IPS-18a (cell line): ENCODE results near the gene RCOR3.
"Not testable (repeated sequence)": the region's sequence is repeated elsewhere in the genome, so short reads cannot be mapped to it uniquely, and the experiment has no call there.

Experiments
- H3K27ac ChIP-seq: one replicate; pipeline ENCODE4 v1.5.1; 2013; ENCODE audit warnings: low read length
- H3K27me3 ChIP-seq: one replicate; pipeline ENCODE4 v1.6.1; 2013; ENCODE audit warnings: mild to moderate bottlenecking, low read length; ENCODE audit not compliant: control insufficient read depth, insufficient read depth
- H3K36me3 ChIP-seq: one replicate; pipeline ENCODE4 v1.6.1; 2013; ENCODE audit warnings: low read depth, low read length; ENCODE audit not compliant: control insufficient read depth
- H3K4me1 ChIP-seq: one replicate; pipeline ENCODE4 v1.6.1; 2013; ENCODE audit warnings: low read depth, low read length; ENCODE audit not compliant: control insufficient read depth
- H3K4me3 ChIP-seq: one replicate; pipeline ENCODE4 v1.5.1; 2013; ENCODE audit warnings: low read length
- H3K9ac ChIP-seq: one replicate; pipeline ENCODE4 v1.6.1; 2013; ENCODE audit warnings: mild to moderate bottlenecking, low read length, moderate library complexity
- H3K9me3 ChIP-seq: one replicate; pipeline ENCODE4 v1.6.1; 2013; ENCODE audit warnings: low read depth, low read length; ENCODE audit not compliant: control insufficient read depth

The RCOR3 gene

GRCh38 chr1:211349741-211350140 is 90.6 kb downstream of the RCOR3 start:
- Histone ChIP-seq H3K27ac (no peak overlapping the region), H3K4me3 (no peak overlapping the region), H3K27me3 (no peaks in the 10 kb centered on the region), H3K36me3 (no peaks in the 10 kb centered on the region), H3K9ac (no peak overlapping the region), H3K4me1 (peaks cover 10% of the 10 kb centered on the region), H3K9me3 (no peaks in the 10 kb centered on the region)

GRCh38 chr1:211352055-211352454 is 92.9 kb downstream of the RCOR3 start:
- H3K36me3 ChIP-seq, H3K9ac ChIP-seq, H3K27me3 ChIP-seq, H3K4me3 ChIP-seq, H3K4me1 ChIP-seq, H3K27ac ChIP-seq, H3K9me3 ChIP-seq: not testable (repeated sequence)

- no peaks in the 10 kb centered on the region for H3K4me1 ChIP-seq
- no peaks in the 10 kb centered on the region for H3K9me3 ChIP-seq
- no peak overlapping the region for H3K4me3 ChIP-seq
- H3K36me3 ChIP-seq = no peaks in the 10 kb centered on the region
- no peak overlapping the region for H3K9ac ChIP-seq
- no peak overlapping the region for H3K27ac ChIP-seq
- H3K27me3 ChIP-seq = no peaks in the 10 kb centered on the region
These were observed 93.3 kb downstream of the RCOR3 start for GRCh38 chr1:211352465-211352864.

GRCh38 chr1:211352985-211353515 is 93.9 kb downstream of the RCOR3 start:
- Histone ChIP-seq H3K9me3 (no peaks in the 10 kb centered on the region), H3K4me3 (no peak overlapping the region), H3K27me3 (no peaks in the 10 kb centered on the region), H3K9ac (no peak overlapping the region), H3K27ac (no peak overlapping the region), H3K4me1 (no peaks in the 10 kb centered on the region), H3K36me3 (no peaks in the 10 kb centered on the region)

- no peak overlapping the region for H3K4me3 ChIP-seq
- H3K9ac ChIP-seq = no peak overlapping the region
- H3K27ac ChIP-seq = no peak overlapping the region
- H3K36me3 ChIP-seq = no peaks in the 10 kb centered on the region
- H3K4me1 ChIP-seq = no peaks in the 10 kb centered on the region
- no peaks in the 10 kb centered on the region for H3K9me3 ChIP-seq
- H3K27me3 ChIP-seq = no peaks in the 10 kb centered on the region
These were observed 94.5 kb downstream of the RCOR3 start for GRCh38 chr1:211353562-211354212.

GRCh38 chr1:211355873-211356272 is 96.7 kb downstream of the RCOR3 start:
- H3K9ac ChIP-seq = no peak overlapping the region
- no peaks in the 10 kb centered on the region for H3K27me3 ChIP-seq
- H3K4me3 ChIP-seq = no peak overlapping the region
- H3K9me3 ChIP-seq = no peaks in the 10 kb centered on the region
- H3K27ac ChIP-seq = no peak overlapping the region
- no peaks in the 10 kb centered on the region for H3K36me3 ChIP-seq
- H3K4me1 ChIP-seq = no peaks in the 10 kb centered on the region

- Histone ChIP-seq H3K27me3 (no peaks in the 10 kb centered on the region), H3K36me3 (peaks cover 3% of the 10 kb centered on the region), H3K9ac (no peak overlapping the region), H3K4me3 (no peak overlapping the region), H3K9me3 (no peaks in the 10 kb centered on the region), H3K27ac (no peak overlapping the region), H3K4me1 (no peaks in the 10 kb centered on the region)
These were observed 97.7 kb downstream of the RCOR3 start for GRCh38 chr1:211356723-211357407.

- no peaks in the 10 kb centered on the region for H3K27me3 ChIP-seq
- no peaks in the 10 kb centered on the region for H3K9me3 ChIP-seq
- H3K27ac ChIP-seq = no peak overlapping the region
- peaks cover 3% of the 10 kb centered on the region for H3K36me3 ChIP-seq
- no peak overlapping the region for H3K9ac ChIP-seq
- H3K4me3 ChIP-seq = no peak overlapping the region
- H3K4me1 ChIP-seq = no peaks in the 10 kb centered on the region
These were observed 99.5 kb downstream of the RCOR3 start for GRCh38 chr1:211358685-211359084.

- no peaks in the 10 kb centered on the region for H3K4me1 ChIP-seq
- H3K27ac ChIP-seq = no peak overlapping the region
- H3K4me3 ChIP-seq = no peak overlapping the region
- peaks cover 3% of the 10 kb centered on the region for H3K36me3 ChIP-seq
- no peaks in the 10 kb centered on the region for H3K9me3 ChIP-seq
- H3K27me3 ChIP-seq = no peaks in the 10 kb centered on the region
- H3K9ac ChIP-seq = no peak overlapping the region
These were observed 100.7 kb downstream of the RCOR3 start for GRCh38 chr1:211359876-211360275.

GRCh38 chr1:211361202-211361601 is 102.0 kb downstream of the RCOR3 start:
- H3K27ac ChIP-seq = no peak overlapping the region
- H3K9me3 ChIP-seq = no peaks in the 10 kb centered on the region
- H3K36me3 ChIP-seq = peaks cover 8% of the 10 kb centered on the region
- no peak overlapping the region for H3K4me3 ChIP-seq
- H3K4me1 ChIP-seq = no peaks in the 10 kb centered on the region
- H3K27me3 ChIP-seq = no peaks in the 10 kb centered on the region
- H3K9ac ChIP-seq = no peak overlapping the region
